Astrocyte (in vitro differentiated cells and primary cell): ENCODE data around the gene CEACAM16.

Experiments used
- EZH2 ChIP-seq: IDR thresholded peaks from 2 replicates; pipeline ENCODE4 v1.6.1; 2012; ENCODE audit warnings: mild to moderate bottlenecking, low read length, inconsistent platforms; ENCODE audit not compliant: insufficient read depth
- TF ChIP-seq, protein P1 (sequence below): IDR thresholded peaks from 2 replicates; pipeline ENCODE4 v1.5.1; 2011; ENCODE audit warnings: low read depth, mild to moderate bottlenecking, inconsistent platforms, low read length, moderate library complexity; ENCODE audit not compliant: insufficient read depth

DNA sequence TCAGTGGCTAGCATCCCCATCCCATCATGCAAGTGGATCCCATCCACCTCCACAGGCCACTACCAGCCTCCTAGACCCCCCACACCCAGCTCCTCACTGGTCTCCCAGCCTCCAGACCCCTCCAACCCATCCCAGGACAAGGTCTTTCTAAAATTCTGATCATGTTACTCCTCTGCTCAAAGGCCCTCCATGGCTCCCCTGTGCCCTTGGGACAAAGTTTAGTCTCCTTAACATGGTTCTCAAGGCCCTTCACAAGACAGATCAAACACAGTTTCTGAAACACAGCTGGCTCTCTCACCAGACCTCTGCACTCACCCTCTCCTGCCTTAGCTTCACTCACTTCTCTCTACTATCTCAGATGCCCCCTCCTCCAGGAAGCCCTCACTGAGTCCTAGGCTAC, 18.4 kb upstream of the CEACAM16 start:
- TF ChIP-seq, protein P1, sequence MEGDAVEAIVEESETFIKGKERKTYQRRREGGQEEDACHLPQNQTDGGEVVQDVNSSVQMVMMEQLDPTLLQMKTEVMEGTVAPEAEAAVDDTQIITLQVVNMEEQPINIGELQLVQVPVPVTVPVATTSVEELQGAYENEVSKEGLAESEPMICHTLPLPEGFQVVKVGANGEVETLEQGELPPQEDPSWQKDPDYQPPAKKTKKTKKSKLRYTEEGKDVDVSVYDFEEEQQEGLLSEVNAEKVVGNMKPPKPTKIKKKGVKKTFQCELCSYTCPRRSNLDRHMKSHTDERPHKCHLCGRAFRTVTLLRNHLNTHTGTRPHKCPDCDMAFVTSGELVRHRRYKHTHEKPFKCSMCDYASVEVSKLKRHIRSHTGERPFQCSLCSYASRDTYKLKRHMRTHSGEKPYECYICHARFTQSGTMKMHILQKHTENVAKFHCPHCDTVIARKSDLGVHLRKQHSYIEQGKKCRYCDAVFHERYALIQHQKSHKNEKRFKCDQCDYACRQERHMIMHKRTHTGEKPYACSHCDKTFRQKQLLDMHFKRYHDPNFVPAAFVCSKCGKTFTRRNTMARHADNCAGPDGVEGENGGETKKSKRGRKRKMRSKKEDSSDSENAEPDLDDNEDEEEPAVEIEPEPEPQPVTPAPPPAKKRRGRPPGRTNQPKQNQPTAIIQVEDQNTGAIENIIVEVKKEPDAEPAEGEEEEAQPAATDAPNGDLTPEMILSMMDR, result no peak
- TF ChIP-seq EZH2, result no peak
